GM12892 (cell line): ENCODE measurements around the gene DNM3.

Experiments
- POLR2A ChIP-seq: IDR thresholded peaks from 2 replicates; pipeline ENCODE4 v1.6.1; 2011; ENCODE audit warnings: low read depth, low read length, control low read depth
- TAF1 ChIP-seq: IDR thresholded peaks from 2 replicates; pipeline ENCODE4 v1.6.1; 2011; ENCODE audit warnings: low read depth, mild to moderate bottlenecking, control low read depth, low read length, borderline replicate concordance

DNA sequence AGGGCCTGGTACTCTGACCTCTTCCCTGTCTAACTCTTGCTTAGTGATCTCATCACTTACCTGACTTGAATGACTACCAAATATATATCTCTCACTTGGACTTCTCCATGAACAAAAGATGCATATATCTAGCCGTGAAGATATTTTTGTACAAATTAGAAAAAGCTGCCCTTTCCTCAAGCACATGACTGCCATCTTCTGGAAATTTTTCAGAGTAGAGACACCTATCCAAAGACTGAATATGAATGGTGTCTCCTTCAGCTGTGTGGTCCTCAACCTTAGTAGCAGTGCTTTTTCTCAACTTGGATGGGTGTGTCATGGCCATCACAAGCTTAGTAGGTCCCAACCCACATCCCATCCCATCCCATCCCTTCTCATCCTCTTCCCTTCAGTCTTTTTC lies 142.3 kb downstream of the DNM3 start:
- TF ChIP-seq POLR2A (no peak), TAF1 (no peak)
